HG03060 (cell line): ENCODE results near the gene TRIOBP.
"Not testable (repeated sequence)": the region's sequence is repeated elsewhere in the genome, so short reads cannot be mapped to it uniquely, and the experiment has no call there.

Experiments used
- ATAC-seq: cut with Tn5 transposase; IDR thresholded peaks from one replicate; pipeline ENCODE4 v1.9.1; 2021; ENCODE audit warnings: low read depth, moderate number of reproducible peaks; ENCODE audit not compliant: unreplicated experiment

TRIOBP gene

GRCh38 chr22:37771702-37772427 is 75.0 kb downstream of the TRIOBP start:
- ATAC-seq: no peak

- no peak for ATAC-seq
Measured at GRCh38 chr22:37774728-37775127, 77.9 kb downstream of the TRIOBP start.

- ATAC-seq: no peak
Measured at GRCh38 chr22:37775785-37776638, 79.2 kb downstream of the TRIOBP start.

GRCh38 chr22:37776639-37777005 is 79.8 kb downstream of the TRIOBP start:
- no peak for ATAC-seq

- ATAC-seq: no peak
Measured at GRCh38 chr22:37777122-37777687, 80.4 kb downstream of the TRIOBP start.

- ATAC-seq: no peak
Measured at GRCh38 chr22:37778370-37779009, 81.6 kb downstream of the TRIOBP start.

GRCh38 chr22:37781434-37782059 is 84.7 kb downstream of the TRIOBP start:
- ATAC-seq: no peak

- ATAC-seq: no peak
Measured at GRCh38 chr22:37782340-37783168, 85.7 kb downstream of the TRIOBP start.

GRCh38 chr22:37784829-37785495 is 88.1 kb downstream of the TRIOBP start:
- no peak for ATAC-seq

- no peak for ATAC-seq
Measured at GRCh38 chr22:37790234-37790633, 93.4 kb downstream of the TRIOBP start.

GRCh38 chr22:37792494-37792893 is 95.6 kb downstream of the TRIOBP start:
- no peak for ATAC-seq

GRCh38 chr22:37794376-37794775 is 97.5 kb downstream of the TRIOBP start:
- ATAC-seq: no peak

- no peak for ATAC-seq
Measured at GRCh38 chr22:37796079-37796478, 99.2 kb downstream of the TRIOBP start.

GRCh38 chr22:37797259-37797658 is 100.4 kb downstream of the TRIOBP start:
- not testable (repeated sequence) for ATAC-seq

- ATAC-seq: no peak
Measured at GRCh38 chr22:37797874-37798500, 101.1 kb downstream of the TRIOBP start.

GRCh38 chr22:37799979-37800378 is 103.1 kb downstream of the TRIOBP start:
- ATAC-seq: not testable (repeated sequence)

GRCh38 chr22:37801946-37802309 is 105.1 kb downstream of the TRIOBP start:
- no peak for ATAC-seq

- ATAC-seq: no peak
Measured at GRCh38 chr22:37802310-37803194, 105.7 kb downstream of the TRIOBP start.
